CD14-positive monocyte (primary cell): Measurements from ENCODE around the gene PPP1R3G. TPM values are rescaled to one million over a fixed set of nuclear protein-coding genes. Genes with fewer than 3 reads are reported as not detected.

Experiments
- DNase-seq, 3 donors: peaks; one replicate each; pipeline ENCODE4 v3.0.0-alpha.2; 2011 to 2022
- H2AFZ ChIP-seq: 2 replicates; pipeline ENCODE4 v1.6.0; 2012; ENCODE audit warnings: mild to moderate bottlenecking, low read depth, low read length, inconsistent platforms; ENCODE audit not compliant: insufficient read depth, poor library complexity, severe bottlenecking
- H3K27ac ChIP-seq, 2 donors: 1 replicate in 1 of 2; 2 replicates in 1 of 2; pipeline ENCODE4 v1.5.1; 2012 to 2013; ENCODE audit warnings: low read length in 2 of 2, control low read depth in 1 of 2, inconsistent platforms in 1 of 2, low read depth in 1 of 2, mild to moderate bottlenecking in 1 of 2
- H3K27me3 ChIP-seq, 2 donors: one replicate each; pipeline versions ENCODE4 v1.6.0 to v1.6.1; 2011 to 2013; ENCODE audit warnings: low read length in 2 of 2; ENCODE audit not compliant: control insufficient read depth in 2 of 2, insufficient read depth in 2 of 2
- H3K36me3 ChIP-seq, 2 donors: replicated peaks in 1 of 2; 1 replicate in 1 of 2; 2 replicates in 1 of 2; pipeline versions ENCODE4 v1.5.1 to v1.6.1; 2012 to 2013; ENCODE audit warnings: low read length in 2 of 2, control low read depth in 1 of 2, inconsistent platforms in 1 of 2, mild to moderate bottlenecking in 1 of 2; ENCODE audit not compliant: insufficient read depth in 2 of 2, control insufficient read depth in 1 of 2
- H3K4me1 ChIP-seq, 2 donors: 1 replicate in 1 of 2; 2 replicates in 1 of 2; pipeline versions ENCODE4 v1.5.1 to v1.6.1; 2012 to 2013; ENCODE audit warnings: low read length in 2 of 2, control low read depth in 1 of 2, inconsistent platforms in 1 of 2, mild to moderate bottlenecking in 1 of 2, moderate library complexity in 1 of 2; ENCODE audit not compliant: insufficient read depth in 2 of 2, control insufficient read depth in 1 of 2
- H3K4me2 ChIP-seq: replicated peaks from 2 replicates; pipeline ENCODE3; 2012; ENCODE audit warnings: low read length, moderate library complexity, mild to moderate bottlenecking; ENCODE audit not compliant: poor library complexity, severe bottlenecking; ENCODE audit errors: extremely low read depth
- H3K4me3 ChIP-seq, 3 experiments: fragments of 200-600 bp in 1 of 3; sonication (generic) in 1 of 3; replicated peaks in 1 of 3; 1 replicate in 2 of 3; 2 replicates in 1 of 3; pipeline ENCODE4 v1.5.1; 2011 to 2013; ENCODE audit warnings: low read length in 3 of 3, mild to moderate bottlenecking in 3 of 3, control low read depth in 2 of 3, low read depth in 2 of 3, inconsistent platforms in 1 of 3, moderate library complexity in 1 of 3
- H3K79me2 ChIP-seq: 2 replicates; pipeline ENCODE4 v1.6.0; 2012; ENCODE audit warnings: mild to moderate bottlenecking, control low read depth, inconsistent platforms, low read length, moderate library complexity; ENCODE audit not compliant: insufficient read depth
- H3K9ac ChIP-seq: 2 replicates; pipeline ENCODE4 v1.6.0; 2017; ENCODE audit warnings: low read length, mild to moderate bottlenecking; ENCODE audit not compliant: insufficient read depth, poor library complexity, severe bottlenecking
- H3K9me3 ChIP-seq, 2 donors: replicated peaks in 1 of 2; 1 replicate in 1 of 2; 2 replicates in 1 of 2; pipeline versions ENCODE4 v1.5.1 to v1.6.1; 2012 to 2013; ENCODE audit warnings: low read length in 2 of 2, control low read depth in 1 of 2; ENCODE audit not compliant: control insufficient read depth in 1 of 2, insufficient read depth in 1 of 2
- H4K20me1 ChIP-seq: 2 replicates; pipeline ENCODE4 v1.6.0; 2012; ENCODE audit warnings: mild to moderate bottlenecking, low read length, control low read depth, moderate library complexity; ENCODE audit not compliant: insufficient read depth
- H3K27ac Mint-ChIP-seq, 7 donors: one replicate each; pipeline ENCODE4 v1.8.0; 2020; ENCODE audit warnings: mild to moderate bottlenecking in 7 of 7, mixed read lengths in 7 of 7, moderate library complexity in 6 of 7, inconsistent platforms in 2 of 7
- H3K27me3 Mint-ChIP-seq, 3 donors: one replicate each; pipeline ENCODE4 v1.8.0; 2021 to 2022; ENCODE audit warnings: low read depth in 3 of 3, mild to moderate bottlenecking in 3 of 3, mixed read lengths in 3 of 3, moderate library complexity in 3 of 3, inconsistent platforms in 1 of 3
- H3K36me3 Mint-ChIP-seq, 2 donors: one replicate each; pipeline ENCODE4 v1.8.0; 2020; ENCODE audit warnings: mixed read lengths in 2 of 2, inconsistent platforms in 1 of 2, mild to moderate bottlenecking in 1 of 2
- H3K4me1 Mint-ChIP-seq: one replicate; pipeline ENCODE4 v1.8.0; 2020; ENCODE audit warnings: mild to moderate bottlenecking, mixed read lengths
- H3K4me3 Mint-ChIP-seq, 2 donors: one replicate each; pipeline ENCODE4 v1.8.0; 2020; ENCODE audit warnings: mild to moderate bottlenecking in 2 of 2, mixed read lengths in 2 of 2, moderate library complexity in 1 of 2
- H3K9me3 Mint-ChIP-seq, 7 donors: one replicate each; pipeline ENCODE4 v1.8.0; 2020 to 2022; ENCODE audit warnings: mixed read lengths in 7 of 7, mild to moderate bottlenecking in 6 of 7, moderate library complexity in 6 of 7, inconsistent platforms in 2 of 7
- CTCF ChIP-seq: fragments of 200-600 bp; IDR thresholded peaks from one replicate; pipeline ENCODE4 v1.8.0; 2022; ENCODE audit warnings: antibody characterized with exemption, mild to moderate bottlenecking
- WGBS: methylation state at CpG from one replicate; pipeline ENCODE4 v1.1.5; 2013; ENCODE audit warnings: missing lambda C conversion rate; ENCODE audit not compliant: insufficient coverage; 5-methylcytosine and 5-hydroxymethylcytosine counted together
- intact Hi-C, 2 donors: fragments of 100-400 bp; cut with micrococcal nuclease; formaldehyde crosslinking; loops; one replicate each; pipeline versions ENCODE4 v1.15.0 to v1.15.1; 2023
- polyA plus RNA-seq, 3 donors: library from polyadenylated mRNA; depleted of rRNA in 1 of 3; unstranded in 2 of 3; stranded (reverse) in 1 of 3; fragments of 300-500 nt in 2 of 3; fragments of >200 nt in 1 of 3; fragmentation: Illumina TruSeq in 2 of 3; gene quantifications; 1 replicate in 2 of 3; 2 replicates in 1 of 3; pipeline ENCODE4 v1.2.3, GENCODE V29; 2012 to 2021

Gene PPP1R3G
- polyA plus RNA-seq, 3 donors: 0.13 to 0.15 (median 0.13) TPM

GRCh38 chr6:5132731-5133130 lies 47.6 kb downstream of the PPP1R3G start:
- peak overlapping the region; percentile 65 to 79 for H3K4me3 Mint-ChIP-seq
- H2AFZ ChIP-seq: no peak overlapping the region
- H3K9me3 Mint-ChIP-seq: peaks cover 0 to 3% (median 0%) of the 10 kb centered on the region in 7 donors
- H3K79me2 ChIP-seq: no peaks in the 10 kb centered on the region
- H3K36me3 ChIP-seq: no peaks in the 10 kb centered on the region
- H3K27me3 ChIP-seq: no peaks in the 10 kb centered on the region
- 17% methylated on average over 6 of the region's 7 CpGs for WGBS
- H3K4me3 ChIP-seq: no peak overlapping the region
- H3K9me3 ChIP-seq: no peaks in the 10 kb centered on the region
- TF ChIP-seq CTCF: no peak
- H3K4me2 ChIP-seq: peak overlapping the region; percentile 27
- peaks cover 14 to 18% of the 10 kb centered on the region in 2 donors for H3K4me1 ChIP-seq
- H3K27ac ChIP-seq: peak overlapping the region; percentile 18 to 45
- peak overlapping the region; percentile 2 to 83 (median 70) for H3K27ac Mint-ChIP-seq
- intact Hi-C loops: no loop called here
- peaks cover 0 to 2% (median 0%) of the 10 kb centered on the region in 3 donors for H3K27me3 Mint-ChIP-seq
- H3K9ac ChIP-seq: peak overlapping the region; percentile 10
- DNase-seq: peak; percentile 18 to 70 (median 41)
- no peaks in the 10 kb centered on the region for H4K20me1 ChIP-seq
- H3K36me3 Mint-ChIP-seq: peaks cover 0 to 3% of the 10 kb centered on the region in 2 donors
- H3K4me1 Mint-ChIP-seq: peaks cover 33% of the 10 kb centered on the region

- no peak for TF ChIP-seq CTCF
- peaks cover 0 to 2% of the 10 kb centered on the region in 2 donors for H3K36me3 Mint-ChIP-seq
- H3K4me1 Mint-ChIP-seq: peaks cover 24% of the 10 kb centered on the region
- intact Hi-C loops: no loop called here
- no peak for DNase-seq
- H3K9me3 ChIP-seq: no peaks in the 10 kb centered on the region
- 93% methylated on average over 2 of the region's 2 CpGs for WGBS
- no peaks in the 10 kb centered on the region for H3K36me3 ChIP-seq
- no peak overlapping the region for H3K4me3 ChIP-seq
- peaks cover 0 to 3% (median 0%) of the 10 kb centered on the region in 7 donors for H3K9me3 Mint-ChIP-seq
- no peaks in the 10 kb centered on the region for H3K27me3 Mint-ChIP-seq
- no peak overlapping the region for H2AFZ ChIP-seq
- H3K4me1 ChIP-seq: peaks cover 11 to 13% of the 10 kb centered on the region in 2 donors
- no peak overlapping the region for H3K27ac ChIP-seq
- H3K4me3 Mint-ChIP-seq: no peak overlapping the region
- H3K27ac Mint-ChIP-seq: no peak overlapping the region
- H3K79me2 ChIP-seq: no peaks in the 10 kb centered on the region
- no peaks in the 10 kb centered on the region for H4K20me1 ChIP-seq
- no peak overlapping the region for H3K4me2 ChIP-seq
- H3K9ac ChIP-seq: no peak overlapping the region
- H3K27me3 ChIP-seq: no peaks in the 10 kb centered on the region
These were observed 48.8 kb downstream of the PPP1R3G start for GRCh38 chr6:5133943-5134342.
